ENCODE results near the gene ARFIP2.
"Not testable (repeated sequence)": the region's sequence is repeated elsewhere in the genome, so short reads cannot be mapped to it uniquely, and the experiment has no call there.

ARFIP2 gene, protein sequence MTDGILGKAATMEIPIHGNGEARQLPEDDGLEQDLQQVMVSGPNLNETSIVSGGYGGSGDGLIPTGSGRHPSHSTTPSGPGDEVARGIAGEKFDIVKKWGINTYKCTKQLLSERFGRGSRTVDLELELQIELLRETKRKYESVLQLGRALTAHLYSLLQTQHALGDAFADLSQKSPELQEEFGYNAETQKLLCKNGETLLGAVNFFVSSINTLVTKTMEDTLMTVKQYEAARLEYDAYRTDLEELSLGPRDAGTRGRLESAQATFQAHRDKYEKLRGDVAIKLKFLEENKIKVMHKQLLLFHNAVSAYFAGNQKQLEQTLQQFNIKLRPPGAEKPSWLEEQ

GRCh38 chr11:6481012-6481923 lies at the start of gene ARFIP2, which contains the start of gene TIMM10B:
Gene ARFIP2, minus strand, starts transcription at chr11:6481331. Its CDS starts 910 bp downstream, at chr11:6480421.
Gene TIMM10B, plus strand, starts transcription at chr11:6481501. Its CDS starts 16 bp downstream, at chr11:6481517.
- peak; percentile 99 for DNase-seq

DNA sequence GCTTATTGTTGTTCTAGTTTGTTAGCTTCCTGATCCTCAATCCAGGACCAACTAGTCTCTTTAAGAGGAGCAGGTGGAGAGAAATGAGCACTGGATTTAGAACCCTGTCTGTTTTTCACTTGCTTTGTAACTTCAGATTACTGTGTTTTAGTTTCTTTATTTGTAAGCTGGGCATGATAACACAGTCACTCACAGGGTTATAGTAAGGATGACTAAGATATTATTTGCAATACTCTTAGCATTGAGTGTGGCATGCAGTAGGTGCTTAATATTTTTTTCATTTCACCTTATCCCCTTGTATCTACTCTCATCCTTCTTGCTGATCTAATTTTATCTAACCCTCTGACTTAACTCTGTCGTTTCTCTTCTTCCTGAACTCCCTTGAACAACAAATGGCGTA lies 49.7 kb upstream of the ARFIP2 start:
- DNase-seq, result no peak

- no peak for DNase-seq
Observed at GRCh38 chr11:6529266-6529665, 48.1 kb upstream of the ARFIP2 start.

GRCh38 chr11:6526411-6527135 lies 45.4 kb upstream of the ARFIP2 start:
- no peak for DNase-seq

- no peak for DNase-seq
Observed at GRCh38 chr11:6523253-6523652, 42.1 kb upstream of the ARFIP2 start.

DNA sequence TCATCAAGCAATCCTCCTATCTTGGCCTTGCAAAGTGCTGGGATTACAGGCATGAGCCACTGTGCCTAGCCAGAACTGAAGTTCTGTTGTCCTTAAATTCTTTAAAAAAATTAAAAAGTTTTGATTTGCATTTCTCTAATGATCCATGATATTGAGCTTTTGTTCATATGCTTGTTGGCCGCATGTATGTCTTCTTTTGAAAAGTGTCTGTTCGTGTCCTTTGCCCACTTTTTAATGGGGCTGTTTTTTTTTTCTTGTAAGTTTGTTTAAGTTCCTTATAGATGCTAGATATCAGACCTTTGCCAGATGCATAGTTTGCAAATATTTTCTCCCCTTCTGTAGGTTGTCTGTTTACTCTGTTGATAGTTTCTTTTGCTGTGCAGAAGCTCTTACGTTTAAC lies 40.8 kb upstream of the ARFIP2 start:
- not testable (repeated sequence) for DNase-seq

- DNase-seq, result no peak
Observed at GRCh38 chr11:6520265-6520664, 39.1 kb upstream of the ARFIP2 start.

- no peak for DNase-seq
Observed at GRCh38 chr11:6516865-6517264, 35.7 kb upstream of the ARFIP2 start.

- peak; percentile 10 for DNase-seq
Observed at GRCh38 chr11:6505577-6506240, 24.6 kb upstream of the ARFIP2 start.

GRCh38 chr11:6504166-6504565 lies 23.0 kb upstream of the ARFIP2 start:
- DNase-seq, result no peak

DNA sequence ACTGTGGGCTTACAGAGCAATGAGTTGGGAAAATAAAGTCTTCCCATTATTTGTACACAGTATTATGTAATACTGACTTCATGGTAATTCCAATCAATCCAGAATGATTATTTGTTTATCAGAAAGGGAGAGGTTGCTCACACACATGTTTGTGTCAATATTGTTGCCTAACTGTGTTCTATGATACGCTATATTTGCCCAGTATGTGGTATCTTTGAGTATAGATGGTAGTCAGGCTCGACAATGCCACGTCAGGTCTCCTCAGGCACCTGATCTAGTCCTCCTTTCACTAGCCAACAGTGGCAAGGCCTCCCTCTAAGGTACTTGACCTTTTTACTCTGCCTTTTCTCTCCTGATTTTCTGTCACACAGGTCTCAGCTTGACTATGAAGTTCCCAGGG lies 21.3 kb upstream of the ARFIP2 start:
- DNase-seq, result no peak

DNA sequence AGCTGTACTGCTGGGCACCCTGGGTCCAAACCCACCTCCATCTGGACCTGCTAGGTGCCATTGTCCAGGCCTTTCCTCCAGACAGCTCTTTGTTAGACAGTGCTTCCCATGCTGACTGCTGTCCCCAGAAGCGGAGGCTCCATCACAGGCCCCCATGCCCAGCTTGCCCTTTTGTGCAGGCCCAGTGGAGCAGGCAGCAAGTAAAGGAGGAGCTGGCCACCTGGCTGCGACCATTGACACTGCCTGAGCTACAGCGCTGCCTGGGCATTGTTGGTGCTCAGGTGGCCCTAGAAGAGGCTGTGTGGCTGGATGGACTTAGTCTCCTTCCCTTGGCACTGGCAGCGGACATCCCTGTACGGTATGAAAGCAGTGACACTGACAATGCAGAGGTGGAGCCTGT lies 17.4 kb upstream of the ARFIP2 start:
- no peak for DNase-seq

DNA sequence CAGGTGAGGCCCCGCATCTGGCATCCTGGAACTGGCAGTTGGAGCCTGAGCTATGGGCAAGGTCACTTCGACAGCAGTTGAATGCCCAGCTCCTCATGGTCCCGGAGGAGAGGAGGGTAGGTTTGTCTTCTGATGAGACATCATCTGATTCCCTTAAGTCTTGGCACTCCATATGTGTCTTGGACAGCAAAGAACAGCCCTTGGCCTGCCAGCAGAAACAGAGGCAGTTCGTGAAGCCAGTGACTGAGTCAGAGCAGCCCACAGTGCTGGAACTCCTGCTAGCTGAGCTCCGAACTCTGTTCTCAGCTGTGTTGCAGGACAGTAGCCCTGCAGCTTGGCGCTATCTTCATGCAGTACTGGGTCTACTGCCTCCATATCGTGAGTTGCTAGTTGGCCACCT lies 17.0 kb upstream of the ARFIP2 start:
- no peak for DNase-seq

GRCh38 chr11:6497069-6497839 lies 16.1 kb upstream of the ARFIP2 start, which contains the start of gene DNHD1:
Gene DNHD1, plus strand, starts transcription at chr11:6497280. Its CDS starts 936 bp downstream, at chr11:6498216.
- no peak for DNase-seq

- DNase-seq, result no peak
Observed at GRCh38 chr11:6489306-6489705, 8.2 kb upstream of the ARFIP2 start.

DNA sequence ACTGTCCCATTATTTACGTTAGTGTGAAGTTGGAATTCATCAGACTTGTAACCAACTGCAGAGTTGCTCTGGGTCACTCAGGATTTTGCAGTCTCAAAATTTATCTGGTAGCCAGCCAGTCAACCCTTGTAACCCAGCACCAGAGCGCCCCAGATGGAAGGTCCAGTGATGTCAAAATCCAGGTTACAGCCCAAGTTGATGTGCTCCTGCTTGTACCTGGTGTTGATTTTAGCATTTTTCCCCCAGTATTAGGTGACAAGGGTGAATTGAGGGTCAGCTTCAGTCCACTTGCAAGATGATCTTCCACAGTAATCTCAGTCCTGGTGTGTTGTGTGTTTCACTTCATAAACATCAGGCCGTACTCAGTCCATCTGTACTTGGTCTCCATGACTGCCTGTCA lies 7.7 kb upstream of the ARFIP2 start:
- DNase-seq, result no peak

DNA sequence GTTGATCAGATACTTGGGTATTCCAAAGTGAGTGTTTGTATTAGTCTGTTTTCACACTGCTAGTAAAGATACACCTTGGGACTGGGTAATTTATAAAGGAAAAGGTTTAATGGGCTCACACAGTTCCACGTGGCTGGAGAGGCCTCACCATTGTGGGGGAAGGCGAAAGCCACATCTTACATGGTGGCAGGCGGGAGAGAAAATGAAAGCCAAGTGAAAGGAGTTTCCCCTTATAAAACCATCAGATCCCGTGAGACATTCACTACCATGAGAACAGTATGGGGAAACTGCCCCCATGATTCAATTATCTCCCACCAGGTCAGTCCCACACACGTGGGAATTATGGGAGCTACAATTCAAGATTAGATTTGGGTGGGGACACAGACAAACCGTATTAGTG lies 7.2 kb upstream of the ARFIP2 start:
- no peak for DNase-seq

- DNase-seq, result no peak
Observed at GRCh38 chr11:6486938-6487337, 5.8 kb upstream of the ARFIP2 start.

DNA sequence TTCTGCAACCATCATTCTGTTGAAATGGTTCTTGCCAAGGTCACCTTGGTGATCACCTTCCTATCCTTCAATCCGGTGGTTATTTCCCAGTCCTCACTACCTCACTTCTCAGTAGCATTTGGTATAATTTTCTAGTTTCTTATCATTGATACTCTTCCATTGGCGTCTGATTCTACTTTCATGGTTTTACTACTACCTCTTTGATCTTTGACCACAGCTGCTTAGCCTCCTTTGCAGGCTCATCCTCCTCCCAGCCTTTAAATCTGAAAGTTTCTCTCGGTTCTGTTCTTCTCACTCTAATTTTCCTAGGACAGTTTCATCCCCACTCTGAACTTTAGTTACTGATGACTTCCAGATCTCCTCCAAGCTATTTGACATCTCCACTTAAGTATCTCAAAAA lies 5.1 kb upstream of the ARFIP2 start:
- no peak for DNase-seq

DNA sequence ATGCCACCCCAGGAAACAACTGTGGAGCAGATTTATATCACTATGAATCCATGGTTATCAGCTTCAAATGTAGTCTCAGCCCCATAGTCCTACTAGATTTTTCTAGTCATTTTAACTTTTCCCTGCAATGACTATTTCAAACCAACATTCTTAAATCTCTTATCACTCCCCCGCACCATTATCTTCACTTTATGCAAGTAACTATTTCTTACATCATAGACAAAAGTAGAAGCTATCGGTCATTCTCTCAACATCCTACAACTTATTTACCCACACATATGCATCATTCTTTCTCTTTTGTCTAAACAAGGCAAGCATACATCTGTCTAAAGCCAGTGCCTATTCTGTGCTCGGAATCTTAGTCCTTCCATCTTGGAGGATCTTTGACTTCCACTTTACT lies 4.5 kb upstream of the ARFIP2 start:
- DNase-seq, result no peak

GRCh38 chr11:6483015-6483414 lies 1.9 kb upstream of the ARFIP2 start:
- DNase-seq, result no peak

DNA sequence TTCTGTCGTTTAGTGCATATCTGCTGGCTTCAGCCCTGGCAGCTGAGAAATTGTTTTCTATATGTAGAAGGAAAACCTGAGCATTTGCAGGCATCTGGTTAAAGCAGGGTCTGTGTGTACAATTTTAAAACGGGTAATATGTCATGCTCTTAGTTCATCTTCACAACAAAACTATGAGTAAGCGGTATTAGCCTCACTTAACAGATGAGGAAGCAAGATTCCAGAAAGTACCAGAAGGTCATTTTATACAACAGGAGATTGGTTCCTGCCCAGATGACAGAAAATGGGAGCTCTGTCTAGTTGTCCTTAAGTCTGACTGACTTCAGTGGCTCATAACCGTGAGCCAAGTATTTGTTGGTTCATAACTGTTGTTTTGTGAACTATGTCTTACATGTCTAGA lies 1.3 kb upstream of the ARFIP2 start:
- DNase-seq, result no peak

Measured in stimulated activated CD4-positive, alpha-beta T cell treated with anti-CD3 and anti-CD28 coated beads, Interleukin-15, amount 100 ng/mL, for 24 hours (primary cell).